Neutrophil (primary cell): ENCODE data around the gene PLXNB2.

ENCODE experiments used
- H3K27ac ChIP-seq: fragments of 200-600 bp; sonication (generic); 2 replicates; pipeline ENCODE4 v1.5.1; 2016; ENCODE audit warnings: mild to moderate bottlenecking, moderate library complexity
- H3K27me3 ChIP-seq: fragments of 200-600 bp; sonication (generic); 2 replicates; pipeline ENCODE4 v1.6.0; 2016; ENCODE audit warnings: mild to moderate bottlenecking
- H3K36me3 ChIP-seq: fragments of 200-600 bp; sonication (generic); 2 replicates; pipeline ENCODE4 v1.5.1; 2017
- H3K4me1 ChIP-seq, 2 experiments: fragments of 200-600 bp in 1 of 2; sonication (generic) in 1 of 2; 1 replicate in 1 of 2; 2 replicates in 1 of 2; pipeline versions ENCODE4 v1.5.1 to v1.6.1; 2013 to 2016; ENCODE audit warnings: low read depth in 1 of 2, low read length in 1 of 2, mild to moderate bottlenecking in 1 of 2, moderate library complexity in 1 of 2; ENCODE audit not compliant: control insufficient read depth in 1 of 2, insufficient read depth in 1 of 2
- H3K4me3 ChIP-seq, 2 experiments: fragments of 200-600 bp in 1 of 2; sonication (generic) in 1 of 2; 1 replicate in 1 of 2; 2 replicates in 1 of 2; pipeline ENCODE4 v1.5.1; 2013 to 2016; ENCODE audit warnings: low read depth in 1 of 2, low read length in 1 of 2, mild to moderate bottlenecking in 1 of 2, moderate library complexity in 1 of 2
- H3K9me3 ChIP-seq: fragments of 200-600 bp; sonication (generic); 2 replicates; pipeline ENCODE4 v1.5.1; 2016
- TF ChIP-seq, protein P1 (sequence below): fragments of 200-600 bp; sonication (generic); IDR thresholded peaks from 2 replicates; pipeline ENCODE4 v1.5.1; 2016; ENCODE audit warnings: antibody characterized with exemption

PLXNB2 gene

DNA sequence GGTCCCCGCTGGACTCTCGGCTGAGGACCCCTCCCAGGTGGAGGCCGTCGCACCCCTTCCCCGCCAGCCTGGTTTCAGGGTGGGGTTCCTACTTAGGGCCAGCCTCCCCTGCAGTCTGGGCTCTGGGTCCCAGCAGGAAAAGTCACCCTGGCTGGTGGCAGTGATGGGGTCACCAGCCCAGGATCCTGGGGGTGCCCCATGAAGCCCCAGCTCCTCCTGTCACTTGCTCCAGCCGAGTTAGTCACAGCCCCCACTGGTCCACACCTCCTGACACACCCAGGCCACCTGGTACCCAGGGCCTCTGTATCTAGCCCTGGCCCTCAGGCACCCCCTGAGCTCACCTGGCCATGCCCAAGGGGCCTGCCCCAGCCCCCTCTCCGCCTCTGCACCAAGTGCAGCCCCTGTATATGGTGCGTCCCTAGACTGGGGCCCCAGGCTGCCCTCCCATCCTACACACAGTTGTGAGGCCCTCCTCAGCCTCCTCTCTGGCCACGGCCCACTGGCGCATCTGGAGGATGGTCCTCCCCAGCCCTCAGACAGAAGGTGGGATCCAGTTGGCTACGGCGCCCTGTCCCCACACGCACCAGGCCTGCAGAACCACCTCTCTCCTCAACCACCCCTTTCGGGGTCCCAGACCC, 6.7 kb downstream of the PLXNB2 start:
- Histone ChIP-seq H3K27me3 (peaks cover 93% of the 10 kb centered on the region), H3K27ac (no peak overlapping the region), H3K4me1 (peaks cover 0 to 10% of the 10 kb centered on the region in 2 experiments), H3K9me3 (no peaks in the 10 kb centered on the region), H3K4me3 (no peak overlapping the region), H3K36me3 (no peaks in the 10 kb centered on the region)
- TF ChIP-seq, protein P1, sequence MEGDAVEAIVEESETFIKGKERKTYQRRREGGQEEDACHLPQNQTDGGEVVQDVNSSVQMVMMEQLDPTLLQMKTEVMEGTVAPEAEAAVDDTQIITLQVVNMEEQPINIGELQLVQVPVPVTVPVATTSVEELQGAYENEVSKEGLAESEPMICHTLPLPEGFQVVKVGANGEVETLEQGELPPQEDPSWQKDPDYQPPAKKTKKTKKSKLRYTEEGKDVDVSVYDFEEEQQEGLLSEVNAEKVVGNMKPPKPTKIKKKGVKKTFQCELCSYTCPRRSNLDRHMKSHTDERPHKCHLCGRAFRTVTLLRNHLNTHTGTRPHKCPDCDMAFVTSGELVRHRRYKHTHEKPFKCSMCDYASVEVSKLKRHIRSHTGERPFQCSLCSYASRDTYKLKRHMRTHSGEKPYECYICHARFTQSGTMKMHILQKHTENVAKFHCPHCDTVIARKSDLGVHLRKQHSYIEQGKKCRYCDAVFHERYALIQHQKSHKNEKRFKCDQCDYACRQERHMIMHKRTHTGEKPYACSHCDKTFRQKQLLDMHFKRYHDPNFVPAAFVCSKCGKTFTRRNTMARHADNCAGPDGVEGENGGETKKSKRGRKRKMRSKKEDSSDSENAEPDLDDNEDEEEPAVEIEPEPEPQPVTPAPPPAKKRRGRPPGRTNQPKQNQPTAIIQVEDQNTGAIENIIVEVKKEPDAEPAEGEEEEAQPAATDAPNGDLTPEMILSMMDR, result no peak

DNA sequence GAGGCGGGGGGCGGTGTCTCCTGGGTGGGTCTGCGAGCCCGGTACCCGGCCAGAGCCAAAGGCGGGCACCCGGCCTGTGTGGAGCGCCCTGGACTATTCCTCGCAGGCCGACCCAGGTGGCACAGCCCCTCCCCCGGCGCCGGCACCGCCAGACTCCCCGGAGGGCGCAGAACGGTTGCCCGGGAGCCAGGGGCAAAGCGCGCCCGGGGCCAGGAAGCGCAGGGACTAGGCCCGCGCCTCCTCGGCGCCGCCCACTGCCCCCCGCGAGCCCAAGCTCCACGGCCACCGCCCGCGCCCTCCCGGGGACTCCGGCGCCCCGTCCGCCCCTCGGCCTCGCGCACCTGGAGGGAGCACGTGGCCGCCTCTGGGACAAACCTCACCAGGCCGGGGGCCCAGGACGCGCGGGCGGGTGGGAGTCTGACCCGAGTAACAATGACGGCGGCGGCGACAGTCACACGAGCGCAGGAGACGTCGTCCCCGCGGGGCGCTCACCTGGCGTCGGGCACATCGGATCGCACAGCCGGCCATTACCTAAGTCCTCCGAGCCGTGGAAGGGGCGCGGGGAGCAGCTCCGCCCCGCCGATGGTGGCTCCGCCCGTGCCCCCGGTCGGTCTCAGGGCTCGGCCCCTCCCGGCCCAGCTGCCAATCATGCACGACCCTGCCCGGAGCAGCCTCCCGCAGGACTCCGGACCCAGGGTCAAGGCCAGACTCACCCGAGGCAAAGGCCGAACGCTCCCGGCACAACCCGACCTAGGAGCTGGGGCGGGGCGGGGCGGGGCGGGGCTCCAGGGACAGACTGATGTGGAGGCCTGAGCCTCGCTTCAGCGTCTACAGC, 7.4 kb downstream of the PLXNB2 start:
- peaks cover 0 to 10% of the 10 kb centered on the region in 2 experiments for H3K4me1 ChIP-seq
- H3K36me3 ChIP-seq, result no peaks in the 10 kb centered on the region
- no peak overlapping the region for H3K27ac ChIP-seq
- H3K4me3 ChIP-seq, result no peak overlapping the region
- TF ChIP-seq, protein P1, result no peak
- H3K27me3 ChIP-seq, result peaks cover 91% of the 10 kb centered on the region
- H3K9me3 ChIP-seq, result no peaks in the 10 kb centered on the region

DNA sequence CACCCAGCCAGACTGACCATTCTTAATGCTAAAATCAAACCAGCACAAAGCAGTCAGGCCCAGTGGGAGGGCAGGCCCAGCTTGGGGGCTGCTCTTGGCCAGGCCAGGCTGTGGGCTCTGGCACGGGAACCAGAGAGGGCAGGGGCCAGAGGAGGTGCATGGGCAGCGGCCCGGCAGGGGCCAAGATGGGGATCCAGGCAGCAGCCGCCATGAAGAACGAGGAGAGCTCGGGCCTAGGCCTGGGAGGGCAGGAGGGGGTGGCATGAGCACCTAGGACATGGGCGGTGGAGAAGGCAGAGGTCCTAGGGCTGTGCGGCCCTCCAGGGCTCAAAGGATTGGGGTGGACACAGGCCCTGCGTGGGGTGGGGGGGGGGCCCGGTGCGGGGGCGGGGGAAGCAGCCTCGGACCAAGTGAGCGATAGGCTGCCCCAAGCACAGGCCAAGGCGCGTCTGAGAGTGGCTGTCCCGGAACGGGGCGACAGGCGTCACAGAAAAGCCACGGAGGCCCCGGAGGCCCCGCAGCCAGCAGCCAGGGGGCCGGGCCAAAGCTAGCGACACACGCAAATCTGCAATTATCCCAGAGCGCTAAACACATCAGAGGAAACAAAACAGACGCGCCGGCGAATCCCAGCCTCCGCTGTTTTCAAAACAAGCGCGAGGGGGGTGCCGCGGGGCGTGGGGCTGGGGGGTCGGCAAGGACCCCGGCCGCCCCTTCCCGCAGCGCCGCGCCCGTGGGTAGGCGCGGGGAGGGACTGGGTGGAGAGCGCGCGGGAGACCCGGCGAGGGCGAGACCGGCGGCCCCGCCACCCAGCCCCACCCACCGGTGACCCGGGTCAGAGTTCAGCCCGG, 8.3 kb downstream of the PLXNB2 start:
- TF ChIP-seq, protein P1, result no peak
- H3K4me1 ChIP-seq, result peaks cover 0 to 10% of the 10 kb centered on the region in 2 experiments
- no peaks in the 10 kb centered on the region for H3K9me3 ChIP-seq
- H3K36me3 ChIP-seq, result no peaks in the 10 kb centered on the region
- H3K27me3 ChIP-seq, result peaks cover 90% of the 10 kb centered on the region
- H3K27ac ChIP-seq, result no peak overlapping the region
- H3K4me3 ChIP-seq, result no peak overlapping the region

GRCh38 chr22:50298266-50298637, 9.2 kb downstream of the PLXNB2 start:
- H3K4me3 ChIP-seq, result no peak overlapping the region
- peaks cover 0 to 10% of the 10 kb centered on the region in 2 experiments for H3K4me1 ChIP-seq
- no peak overlapping the region for H3K27ac ChIP-seq
- H3K36me3 ChIP-seq, result no peaks in the 10 kb centered on the region
- H3K27me3 ChIP-seq, result peaks cover 90% of the 10 kb centered on the region
- TF ChIP-seq, protein P1, result no peak
- H3K9me3 ChIP-seq, result no peaks in the 10 kb centered on the region

DNA sequence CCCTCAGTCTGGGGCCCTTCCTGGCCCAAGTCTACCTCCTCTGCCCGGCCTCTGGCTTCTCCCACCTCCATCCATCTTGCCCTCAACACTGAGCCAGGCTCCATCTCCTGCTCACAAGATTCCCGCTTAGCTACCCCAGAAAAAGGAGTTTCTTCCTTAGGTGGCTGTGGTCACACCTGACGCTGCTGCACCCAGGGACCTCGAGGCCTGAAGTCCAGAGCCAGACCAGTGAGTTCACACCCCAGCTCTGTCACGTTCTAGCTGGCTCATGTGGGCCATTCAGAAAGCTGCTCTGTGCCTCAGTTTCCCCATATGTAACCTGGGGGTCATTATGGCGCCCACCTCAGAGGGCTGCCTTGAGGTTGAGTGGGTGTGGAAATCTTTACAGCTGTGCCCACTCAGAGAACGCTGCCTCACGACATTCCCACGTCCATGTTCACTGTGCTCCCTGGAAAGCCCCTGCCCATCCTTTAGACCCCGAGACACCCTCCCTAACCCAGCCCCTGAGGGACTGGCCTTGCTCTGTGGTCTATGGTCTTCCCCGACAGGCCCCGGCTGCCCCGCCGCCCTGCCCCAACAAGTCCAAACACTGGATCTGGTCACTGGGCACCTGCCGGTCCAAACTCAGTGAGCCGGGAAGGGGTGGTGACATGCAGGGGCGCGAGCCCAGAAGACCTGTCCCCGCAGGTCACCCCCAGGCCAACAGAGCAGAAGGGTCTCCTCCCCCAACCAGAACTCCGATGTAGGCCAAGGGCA, 9.8 kb downstream of the PLXNB2 start:
- Histone ChIP-seq H3K4me3 (no peak overlapping the region), H3K4me1 (peaks cover 0 to 10% of the 10 kb centered on the region in 2 experiments), H3K9me3 (no peaks in the 10 kb centered on the region), H3K27ac (no peak overlapping the region), H3K36me3 (no peaks in the 10 kb centered on the region), H3K27me3 (peaks cover 90% of the 10 kb centered on the region)
- TF ChIP-seq, protein P1, result no peak
